Sigmoid colon (tissue), 4 donors: ENCODE measurements around the gene AUTS2.

Experiments used
- CTCF ChIP-seq, 4 experiments: fragments of 450-650 bp in 3 of 4; fragments of 200-600 bp in 1 of 4; IDR thresholded peaks; one replicate each; pipeline ENCODE4 v1.5.1; 2016 to 2019; ENCODE audit warnings: antibody characterized with exemption in 4 of 4, mild to moderate bottlenecking in 3 of 4, moderate library complexity in 2 of 4
- EP300 ChIP-seq, 4 donors: sonication (generic); formaldehyde crosslinking; IDR thresholded peaks; one replicate each; pipeline ENCODE4 v1.6.1; 2017; ENCODE audit warnings: antibody characterized with exemption in 4 of 4

- TF ChIP-seq CTCF (IDR thresholded peaks at IDR 0.05) (no peak), EP300 (IDR thresholded peaks at IDR 0.05) (no peak)
Observed at GRCh38 chr7:70408891-70409290, 810.6 kb downstream of the AUTS2 start.
